Activated CD8-positive, alpha-beta T cell treated with anti-CD3 and anti-CD28 coated beads for 36 hours (primary cell): ENCODE data around the gene FANCC. TPM values are rescaled to one million over a fixed set of nuclear protein-coding genes. Genes with fewer than 3 reads are reported as not detected.

Experiments used
- ATAC-seq: fragments of 200-7000 bp; cut with Tn5 transposase; one replicate; pipeline ENCODE4 v1.10.0; 2021; ENCODE audit warnings: mild to moderate bottlenecking, moderate library complexity
- CTCF ChIA-PET: fragments of 350-600 bp; sonication (Branson Sonifier 250); formaldehyde crosslinking; loops from one replicate; lab custom pipeline; 2021; ENCODE audit warnings: antibody characterized with exemption; lab: Charles Lee
- POLR2A ChIA-PET: fragments of 350-600 bp; sonication (Branson Sonifier 250); formaldehyde crosslinking; loops from one replicate; lab custom pipeline; 2021; ENCODE audit warnings: antibody characterized with exemption; lab: Charles Lee
- DNase-seq: peaks from one replicate; pipeline ENCODE4 v3.0.0-alpha.2; 2020
- H3K27ac Mint-ChIP-seq: one replicate; pipeline ENCODE4 v1.8.0; 2021; ENCODE audit warnings: mild to moderate bottlenecking, mixed read lengths
- H3K27me3 Mint-ChIP-seq: one replicate; pipeline ENCODE4 v1.8.0; 2021; ENCODE audit warnings: mixed read lengths
- H3K36me3 Mint-ChIP-seq: one replicate; pipeline ENCODE4 v1.8.0; 2021; ENCODE audit warnings: low read depth, mixed read lengths
- H3K4me1 Mint-ChIP-seq: one replicate; pipeline ENCODE4 v1.8.0; 2021; ENCODE audit warnings: low read depth, mixed read lengths
- H3K4me3 Mint-ChIP-seq: one replicate; pipeline ENCODE4 v1.8.0; 2021; ENCODE audit warnings: mild to moderate bottlenecking, moderate library complexity, mixed read lengths
- H3K9me3 Mint-ChIP-seq: one replicate; pipeline ENCODE4 v1.8.0; 2021; ENCODE audit warnings: mixed read lengths
- intact Hi-C: fragments of 100-400 bp; cut with micrococcal nuclease; formaldehyde crosslinking; loops from one replicate; pipeline ENCODE4 v1.10.0; 2022
- total RNA-seq, 2 experiments: library from RNA; stranded (reverse); gene quantifications; one replicate each; pipeline ENCODE4 v1.2.3, GENCODE V29; 2021
- TF ChIP-seq, protein P1 (sequence below): fragments of 200-600 bp; IDR thresholded peaks from one replicate; pipeline ENCODE4 v1.8.0; 2022; ENCODE audit warnings: antibody characterized with exemption, mild to moderate bottlenecking

Gene FANCC
- total RNA-seq, 2 experiments from 2014 or later: 11.5 to 12.4 TPM

DNA sequence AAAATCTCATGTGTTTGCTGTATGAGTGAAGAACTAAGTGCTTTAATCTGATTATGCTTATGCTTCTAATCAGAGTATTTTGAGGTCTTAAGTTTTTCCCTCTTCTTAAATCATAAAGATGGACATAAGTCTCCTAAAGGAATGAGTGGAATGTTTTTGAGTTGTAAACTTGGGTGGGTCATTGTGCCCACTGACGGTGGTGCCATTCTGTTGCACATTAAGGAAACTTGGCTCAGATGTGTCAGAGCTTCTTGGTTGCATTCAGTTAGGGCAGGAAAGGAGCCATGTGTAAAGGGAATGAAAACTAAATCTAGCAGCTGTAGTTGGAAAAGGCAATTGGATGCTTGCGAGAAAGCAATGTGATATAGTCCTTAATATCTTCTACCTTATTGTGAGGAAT lies 256.6 kb downstream of the FANCC start:
- H3K9me3 Mint-ChIP-seq: no peaks in the 10 kb centered on the region
- POLR2A ChIA-PET: no interaction called here
- TF ChIP-seq, protein P1, sequence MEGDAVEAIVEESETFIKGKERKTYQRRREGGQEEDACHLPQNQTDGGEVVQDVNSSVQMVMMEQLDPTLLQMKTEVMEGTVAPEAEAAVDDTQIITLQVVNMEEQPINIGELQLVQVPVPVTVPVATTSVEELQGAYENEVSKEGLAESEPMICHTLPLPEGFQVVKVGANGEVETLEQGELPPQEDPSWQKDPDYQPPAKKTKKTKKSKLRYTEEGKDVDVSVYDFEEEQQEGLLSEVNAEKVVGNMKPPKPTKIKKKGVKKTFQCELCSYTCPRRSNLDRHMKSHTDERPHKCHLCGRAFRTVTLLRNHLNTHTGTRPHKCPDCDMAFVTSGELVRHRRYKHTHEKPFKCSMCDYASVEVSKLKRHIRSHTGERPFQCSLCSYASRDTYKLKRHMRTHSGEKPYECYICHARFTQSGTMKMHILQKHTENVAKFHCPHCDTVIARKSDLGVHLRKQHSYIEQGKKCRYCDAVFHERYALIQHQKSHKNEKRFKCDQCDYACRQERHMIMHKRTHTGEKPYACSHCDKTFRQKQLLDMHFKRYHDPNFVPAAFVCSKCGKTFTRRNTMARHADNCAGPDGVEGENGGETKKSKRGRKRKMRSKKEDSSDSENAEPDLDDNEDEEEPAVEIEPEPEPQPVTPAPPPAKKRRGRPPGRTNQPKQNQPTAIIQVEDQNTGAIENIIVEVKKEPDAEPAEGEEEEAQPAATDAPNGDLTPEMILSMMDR: no peak
- no peaks in the 10 kb centered on the region for H3K4me1 Mint-ChIP-seq
- ATAC-seq (no peak), DNase-seq (no peak)
- H3K4me3 Mint-ChIP-seq: no peak overlapping the region
- intact Hi-C loops: no loop called here
- peaks cover 6% of the 10 kb centered on the region for H3K36me3 Mint-ChIP-seq
- CTCF ChIA-PET: interaction anchor here (0.7 kb wide), 1 partner anchor 1028 kb away, joined by 3 read pairs; no protein-coding TSS in a partner anchor
- H3K27ac Mint-ChIP-seq: no peak overlapping the region
- no peaks in the 10 kb centered on the region for H3K27me3 Mint-ChIP-seq

DNA sequence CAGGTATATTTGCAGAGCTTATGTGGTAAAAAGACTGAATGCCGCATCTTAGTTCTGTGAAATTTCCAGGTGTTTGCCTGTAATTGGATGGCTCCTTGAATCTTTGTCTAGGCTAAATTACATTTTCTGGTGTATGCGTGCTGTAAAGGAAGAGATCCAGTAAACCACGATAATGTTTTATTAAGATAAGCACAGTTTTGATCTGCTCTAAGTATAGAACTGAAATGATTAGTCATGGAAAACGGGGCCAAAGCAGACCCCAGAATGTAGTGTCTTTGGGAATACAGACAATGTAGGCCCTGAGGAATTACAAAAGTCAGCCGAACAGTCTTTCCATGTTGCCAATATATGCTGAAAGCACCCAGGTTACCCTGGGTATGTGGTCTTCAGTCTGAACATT lies 257.3 kb downstream of the FANCC start:
- Mint-ChIP-seq H3K9me3 (no peaks in the 10 kb centered on the region), H3K27me3 (no peaks in the 10 kb centered on the region), H3K4me1 (no peaks in the 10 kb centered on the region), H3K36me3 (peaks cover 6% of the 10 kb centered on the region), H3K27ac (no peak overlapping the region), H3K4me3 (no peak overlapping the region)
- ChIA-PET CTCF (no interaction called here), POLR2A (no interaction called here)
- ATAC-seq (no peak), DNase-seq (no peak)
- TF ChIP-seq, protein P1: no peak
- intact Hi-C loops: no loop called here

DNA sequence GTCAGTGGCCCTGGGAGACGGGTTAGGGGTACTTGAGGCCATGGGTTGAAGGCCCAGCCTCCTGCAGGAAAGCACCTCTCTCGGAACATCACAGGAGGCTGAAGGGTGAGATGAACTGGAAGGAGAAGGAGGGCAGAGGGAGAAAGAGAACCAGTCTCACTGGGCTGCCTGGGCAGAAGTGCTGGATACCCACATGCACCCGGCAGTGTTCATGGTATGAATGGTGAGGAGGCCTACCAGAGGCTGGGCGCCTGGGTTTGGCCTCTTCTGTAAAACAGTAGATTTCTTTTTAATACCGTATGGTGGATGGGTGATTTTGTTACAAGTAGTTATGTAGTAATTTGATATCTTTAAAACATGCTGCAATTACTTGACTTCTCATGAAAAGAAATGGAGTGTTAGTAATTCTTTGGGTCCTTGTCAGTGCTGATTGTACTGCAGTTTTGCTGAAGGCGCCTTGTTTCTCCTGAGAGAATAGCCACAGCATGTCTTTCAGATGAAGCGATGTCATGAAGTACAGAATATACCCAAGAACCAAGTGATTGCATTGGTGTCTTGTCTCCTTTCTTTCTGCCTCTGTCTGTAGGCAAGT lies 258.6 kb downstream of the FANCC start:
- Mint-ChIP-seq H3K9me3 (no peaks in the 10 kb centered on the region), H3K27ac (no peak overlapping the region), H3K4me1 (no peaks in the 10 kb centered on the region), H3K36me3 (peaks cover 6% of the 10 kb centered on the region), H3K4me3 (no peak overlapping the region), H3K27me3 (no peaks in the 10 kb centered on the region)
- intact Hi-C loops: no loop called here
- POLR2A ChIA-PET: no interaction called here
- DNase-seq (no peak), ATAC-seq (no peak)
- CTCF ChIA-PET: no interaction called here
- TF ChIP-seq, protein P1: no peak

DNA sequence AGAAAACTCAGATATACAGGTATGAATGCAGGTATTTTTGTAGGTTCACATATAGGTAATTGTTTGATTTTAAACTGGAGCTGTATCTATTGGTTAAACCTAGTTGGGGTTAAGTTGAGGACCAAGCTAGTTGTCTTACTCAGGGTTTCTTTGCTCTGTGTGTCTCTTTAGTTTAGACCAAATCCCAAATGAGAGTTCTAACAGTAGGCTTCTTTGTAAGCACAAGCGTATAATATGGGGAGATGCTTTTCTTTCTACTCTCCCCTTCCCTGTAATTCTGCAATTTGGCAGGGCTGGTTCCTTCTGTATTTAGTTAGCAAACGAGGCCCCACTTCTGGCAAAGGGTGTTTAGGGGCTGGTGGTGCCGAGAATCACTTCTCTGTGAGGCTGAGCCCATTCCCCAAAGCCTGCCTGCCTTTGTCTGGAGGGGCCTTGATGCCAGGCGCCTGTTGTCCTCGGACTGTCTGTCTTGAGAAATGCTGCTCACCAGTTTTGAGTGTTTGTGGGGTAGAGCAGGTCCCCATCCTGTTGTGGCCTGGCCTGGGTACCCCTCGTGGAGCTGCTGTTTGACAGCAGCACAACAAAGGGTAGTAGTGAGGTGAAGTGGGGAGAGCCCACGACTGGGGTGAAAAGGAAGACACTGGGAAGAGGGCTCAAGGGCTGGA lies 259.3 kb downstream of the FANCC start:
- TF ChIP-seq, protein P1: no peak
- Mint-ChIP-seq H3K9me3 (no peaks in the 10 kb centered on the region), H3K4me3 (no peak overlapping the region), H3K27ac (no peak overlapping the region), H3K27me3 (no peaks in the 10 kb centered on the region), H3K36me3 (peaks cover 2% of the 10 kb centered on the region), H3K4me1 (no peaks in the 10 kb centered on the region)
- ChIA-PET CTCF (interaction anchor here (0.9 kb wide), 1 partner anchor 69 kb away, joined by 3 read pairs; no protein-coding TSS in a partner anchor), POLR2A (no interaction called here)
- no peak for ATAC-seq
- intact Hi-C loops: no loop called here
- no peak for DNase-seq

DNA sequence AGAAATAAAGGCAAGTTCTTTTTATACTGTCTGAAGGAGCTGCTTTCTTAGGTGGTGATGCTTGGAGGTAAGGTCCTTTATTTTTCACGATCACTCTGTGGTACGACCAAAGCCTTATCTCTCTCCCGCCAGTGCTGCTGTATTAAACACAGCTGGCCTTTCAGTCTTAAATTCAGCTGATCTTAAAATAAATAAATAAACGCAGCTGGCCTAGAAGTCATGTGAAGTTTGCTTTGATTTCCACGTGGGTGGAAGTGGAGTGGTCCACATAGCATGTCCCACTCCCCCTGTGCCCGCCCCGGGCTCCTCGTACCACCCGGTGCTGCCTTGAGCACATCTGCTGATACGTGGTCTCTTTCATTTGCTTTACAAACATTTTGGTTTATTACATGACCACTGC lies 260.4 kb downstream of the FANCC start:
- TF ChIP-seq, protein P1: no peak
- DNase-seq: no peak
- H3K36me3 Mint-ChIP-seq: peaks cover 2% of the 10 kb centered on the region
- H3K4me1 Mint-ChIP-seq: no peaks in the 10 kb centered on the region
- no peak for ATAC-seq
- H3K27ac Mint-ChIP-seq: no peak overlapping the region
- ChIA-PET CTCF (interaction anchor here (1.0 to 1.6 kb wide), 2 partner anchors 14 to 74 kb away, joined by 4 to 5 read pairs; no protein-coding TSS in a partner anchor), POLR2A (no interaction called here)
- no peak overlapping the region for H3K4me3 Mint-ChIP-seq
- intact Hi-C loops: no loop called here
- H3K9me3 Mint-ChIP-seq: no peaks in the 10 kb centered on the region
- no peaks in the 10 kb centered on the region for H3K27me3 Mint-ChIP-seq
